GM12878 (cell line): ENCODE data around the gene PTGR1. TPM values are rescaled to one million over a fixed set of nuclear protein-coding genes. Genes with fewer than 3 reads are reported as not detected.

Experiments
- ATF2 ChIP-seq: IDR thresholded peaks from 2 replicates; pipeline ENCODE4 v1.6.1; 2012; ENCODE audit warnings: low read length, inconsistent platforms
- BRCA1 ChIP-seq: IDR thresholded peaks from 2 replicates; pipeline ENCODE4 v1.6.1; 2011; ENCODE audit warnings: low read depth, low read length, improper control_type of control experiment
- CREM ChIP-seq: IDR thresholded peaks from 2 replicates; pipeline ENCODE4 v1.6.1; 2014; ENCODE audit warnings: antibody characterized with exemption, low read depth
- E2F4 ChIP-seq: IDR thresholded peaks from 2 replicates; pipeline ENCODE4 v1.6.1; 2012; ENCODE audit warnings: low read depth, low read length, improper control_type of control experiment
- GATAD2B ChIP-seq: fragments of 450-650 bp; conservative IDR thresholded peaks from 2 replicates; pipeline ENCODE4 v1.6.1; 2017; ENCODE audit warnings: low read depth, mild to moderate bottlenecking, moderate library complexity
- HCFC1 ChIP-seq: fragments of 150-350 bp; IDR thresholded peaks from 2 replicates; pipeline ENCODE4 v1.6.1; 2014; ENCODE audit warnings: low read length
- IKZF2 ChIP-seq, 2 experiments: fragments of 450-650 bp; IDR thresholded peaks; 2 replicates each; pipeline ENCODE4 v1.6.1; 2017; ENCODE audit warnings: mild to moderate bottlenecking in 2 of 2, moderate library complexity in 2 of 2
- IRF3 ChIP-seq: fragments of 450-650 bp; IDR thresholded peaks from 2 replicates; pipeline ENCODE4 v1.6.1; 2014; ENCODE audit warnings: mild to moderate bottlenecking
- KLF5 ChIP-seq: fragments of 450-650 bp; IDR thresholded peaks from 2 replicates; pipeline ENCODE4 v1.6.1; 2014; ENCODE audit warnings: mild to moderate bottlenecking; ENCODE audit not compliant: partially characterized antibody
- LARP7 ChIP-seq: fragments of 450-650 bp; IDR thresholded peaks from 2 replicates; pipeline ENCODE4 v1.6.1; 2017; ENCODE audit warnings: mild to moderate bottlenecking
- MYB ChIP-seq: fragments of 150-350 bp; IDR thresholded peaks from 2 replicates; pipeline ENCODE4 v1.6.1; 2014; ENCODE audit warnings: mild to moderate bottlenecking, low read depth, low read length, borderline replicate concordance
- MYC ChIP-seq: IDR thresholded peaks from 2 replicates; pipeline ENCODE4 v1.6.1; 2011; ENCODE audit warnings: mild to moderate bottlenecking, low read length, moderate library complexity, inconsistent platforms; ENCODE audit not compliant: insufficient read depth, insufficient replicate concordance, insufficient read length, severe bottlenecking
- PBX3 ChIP-seq: IDR thresholded peaks from 2 replicates; pipeline ENCODE4 v1.6.1; 2011; ENCODE audit warnings: mild to moderate bottlenecking, low read depth, low read length, moderate library complexity; ENCODE audit not compliant: insufficient replicate concordance
- PML ChIP-seq: IDR thresholded peaks from 2 replicates; pipeline ENCODE4 v1.6.1; 2012; ENCODE audit warnings: low read length, inconsistent platforms
- POLR2A ChIP-seq: IDR thresholded peaks from 2 replicates; pipeline ENCODE4 v1.6.1; 2011; ENCODE audit warnings: low read depth, mild to moderate bottlenecking, low read length
- RB1 ChIP-seq: fragments of 450-650 bp; formaldehyde crosslinking; IDR thresholded peaks from 2 replicates; pipeline ENCODE4 v1.6.1; 2017; ENCODE audit warnings: mild to moderate bottlenecking, borderline replicate concordance
- RUNX3 ChIP-seq: IDR thresholded peaks from 2 replicates; pipeline ENCODE4 v1.6.1; 2012; ENCODE audit warnings: low read length, inconsistent platforms
- SMAD1 ChIP-seq: fragments of 450-650 bp; IDR thresholded peaks from 2 replicates; pipeline ENCODE4 v1.6.1; 2018; ENCODE audit warnings: mild to moderate bottlenecking, low read depth; ENCODE audit not compliant: partially characterized antibody
- SRF ChIP-seq, 2 experiments: IDR thresholded peaks; 2 replicates each; pipeline ENCODE4 v1.6.1; 2011; ENCODE audit warnings: low read depth in 2 of 2, low read length in 2 of 2, mild to moderate bottlenecking in 1 of 2, moderate library complexity in 1 of 2
- STAT1 ChIP-seq: fragments of 450-650 bp; conservative IDR thresholded peaks from 2 replicates; pipeline ENCODE4 v1.6.1; 2014; ENCODE audit warnings: antibody characterized with exemption, mild to moderate bottlenecking
- SUPT20H ChIP-seq: IDR thresholded peaks from 2 replicates; pipeline ENCODE4 v1.6.1; 2011; ENCODE audit warnings: low read depth, mild to moderate bottlenecking, low read length, moderate library complexity, borderline replicate concordance; ENCODE audit not compliant: control insufficient read depth
- TARDBP ChIP-seq: IDR thresholded peaks from 2 replicates; pipeline ENCODE4 v1.6.1; 2016; ENCODE audit warnings: borderline replicate concordance
- TBL1XR1 ChIP-seq: IDR thresholded peaks from 2 replicates; pipeline ENCODE4 v1.6.1; 2012; ENCODE audit warnings: low read depth, low read length, improper control_type of control experiment
- WRNIP1 ChIP-seq: IDR thresholded peaks from 2 replicates; pipeline ENCODE4 v1.6.1; 2011; ENCODE audit warnings: low read depth, low read length, improper control_type of control experiment, borderline replicate concordance
- ZNF687 ChIP-seq: fragments of 450-650 bp; IDR thresholded peaks from 2 replicates; pipeline ENCODE4 v1.6.1; 2017; ENCODE audit warnings: mild to moderate bottlenecking, moderate library complexity
- polyA plus RNA-seq, 11 experiments: library from polyadenylated mRNA; depleted of rRNA in 4 of 11; unstranded in 6 of 11; stranded (reverse) in 5 of 11; fragments of >200 nt; fragmentation: Nextera tagmentation in 4 of 11; fragmentation: Illumina TruSeq in 1 of 11; extraction: Ambion mirVana in 4 of 11; extraction: Trizol in 1 of 11; gene quantifications; 1 replicate in 1 of 11; 2 replicates in 10 of 11; pipeline versions ENCODE4 v1.2.1 to v1.2.3, GENCODE V29; 2011 to 2016; ENCODE audit warnings: inconsistent platforms in 2 of 11, missing spikeins in 2 of 11, low read depth in 1 of 11
- total RNA-seq, 4 experiments: library from RNA; depleted of rRNA in 3 of 4; stranded (reverse); fragments of >200 nt in 3 of 4; fragmentation: Illumina TruSeq in 1 of 4; extraction: Trizol in 1 of 4; gene quantifications; 2 replicates each; pipeline versions ENCODE4 v1.2.1 to v1.2.3, GENCODE V29; 2013 to 2021

The PTGR1 gene
- total and polyA plus RNA-seq, 10 of the 15 experiments (the other 5 are each of a cell fraction or from before 2014, with no cell fraction given) = 0.12 to 6.3 (median 2.8) TPM

DNA sequence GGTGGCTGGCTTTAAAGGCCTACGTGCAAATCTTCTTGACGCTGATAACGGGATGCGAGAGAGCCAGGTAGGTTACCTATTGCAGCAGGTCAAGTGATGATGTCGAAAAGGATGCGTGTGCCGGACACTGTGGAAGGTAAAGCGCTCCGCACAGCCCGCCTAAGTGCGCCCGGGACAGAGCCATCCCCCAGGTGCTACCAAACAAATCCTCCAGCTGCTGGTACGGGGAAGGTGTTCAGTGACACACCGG is 31.4 kb upstream of the PTGR1 start (continued):
- no peak for TF ChIP-seq IRF3
- peak; percentile 77 for TF ChIP-seq HCFC1
- TF ChIP-seq SUPT20H = no peak
- TF ChIP-seq MYB = no peak
- TF ChIP-seq PML = peak; percentile 73; the same call in 1 of the 2 replicates
- TF ChIP-seq LARP7 = no peak
- no peak for TF ChIP-seq KLF5
- TF ChIP-seq MYC = no peak
- no peak for TF ChIP-seq POLR2A
- no peak; the same call in 1 of the 2 replicates for TF ChIP-seq TBL1XR1
- TF ChIP-seq E2F4 = no peak
- no peak for TF ChIP-seq GATAD2B
- no peak; the same call in 1 of the 2 replicates for TF ChIP-seq TARDBP
- no peak for TF ChIP-seq CREM
- TF ChIP-seq ATF2 = no peak
- TF ChIP-seq RB1 = no peak; the same call in 1 of the 2 replicates
- TF ChIP-seq RUNX3 = no peak; the same call in none of the 2 replicates
- no peak for TF ChIP-seq ZNF687
- TF ChIP-seq SMAD1 = no peak
- TF ChIP-seq BRCA1 = no peak
- TF ChIP-seq SRF (IDR thresholded peaks at IDR 0.05; ENCODE audit: low read depth in 2 of 2, low read length in 2 of 2) = peak in 1 of 2 experiments; percentile 80; a peak in 2 of 4 replicates
- TF ChIP-seq WRNIP1 = 0 out of 2 replicates have a peak, but pooled peaks have one; percentile 63
- TF ChIP-seq PBX3 = peak; percentile 43
- TF ChIP-seq IKZF2 (IDR thresholded peaks at IDR 0.05) = 0 out of 4 replicates have a peak, but pooled peaks of 1 of the 2 experiments have one; percentile 35
- 0 out of 2 replicates have a peak, but pooled peaks have one; percentile 18 for TF ChIP-seq STAT1
